Measurements from ENCODE around the gene COL3A1.
A peak's percentile ranks its signal among the peaks of the same experiment; 100 is the strongest.

The COL3A1 gene

DNA sequence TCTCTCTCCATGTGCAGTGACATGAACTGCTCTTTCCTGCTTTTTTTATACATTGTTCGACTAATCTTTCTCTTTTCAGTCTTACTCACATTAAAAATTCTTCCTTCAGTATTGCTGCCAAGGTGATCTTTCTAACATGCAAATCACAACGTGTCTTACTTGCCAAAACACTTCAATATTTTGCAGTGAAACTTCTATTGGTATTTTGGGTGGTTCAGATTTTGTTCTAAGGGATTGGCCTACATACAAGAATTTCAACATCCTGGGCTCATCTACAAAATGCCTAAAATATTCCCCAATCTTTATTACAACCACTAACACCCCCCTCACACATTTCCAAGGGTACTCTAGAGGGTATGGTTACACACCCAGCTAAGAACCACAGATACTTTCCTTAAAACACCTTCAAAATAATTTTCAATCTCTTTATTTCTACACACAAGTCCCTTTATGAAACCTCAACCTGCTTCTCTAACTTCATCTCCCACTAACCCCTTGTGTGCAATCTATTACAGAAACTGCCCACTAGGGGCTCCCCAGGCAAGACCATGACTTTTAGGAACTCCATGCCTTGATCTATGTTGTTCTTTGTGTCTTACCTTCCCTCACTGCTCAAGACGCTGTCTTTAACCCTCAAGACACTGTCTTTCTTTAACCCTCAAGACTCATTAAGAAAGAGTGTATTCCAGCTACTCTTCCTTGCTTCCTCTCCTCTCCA, 50.9 kb downstream of the COL3A1 start:
- TF ChIP-seq CTCF (IDR thresholded peaks at IDR 0.05; ENCODE audit: low read depth, low read length, missing control alignments): peak; percentile 61
- no peak for DNase-seq (ENCODE audit: low read depth)
- no peak overlapping the region for H3K4me3 ChIP-seq (ENCODE audit: low read depth, low read length)

DNA sequence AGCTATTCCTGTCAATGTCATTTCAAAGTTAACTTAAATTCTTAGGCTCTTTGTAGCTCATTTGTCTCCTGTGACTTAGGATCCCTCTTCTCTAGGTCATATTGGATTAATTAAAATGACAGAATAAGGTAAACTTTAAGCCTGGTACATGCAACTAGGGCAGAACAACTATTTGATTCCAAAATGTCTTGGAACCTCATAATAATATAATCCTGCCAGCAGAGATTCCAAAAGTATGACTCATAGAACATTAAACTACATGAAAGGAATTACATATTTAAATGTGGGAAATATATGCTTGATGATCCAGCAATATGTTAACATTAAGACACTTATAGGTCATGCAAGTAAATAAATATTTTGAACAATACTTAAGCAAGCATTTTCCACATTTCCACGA, 63.3 kb downstream of the COL3A1 start:
- no peak for TF ChIP-seq CTCF (IDR thresholded peaks at IDR 0.05; ENCODE audit: low read depth, low read length, missing control alignments)
- no peak overlapping the region for H3K4me3 ChIP-seq (ENCODE audit: low read depth, low read length)
- no peak for DNase-seq (ENCODE audit: low read depth)

- no peak overlapping the region for H3K4me3 ChIP-seq (ENCODE audit: low read depth, low read length)
- DNase-seq (ENCODE audit: low read depth): no peak
- TF ChIP-seq CTCF (IDR thresholded peaks at IDR 0.05; ENCODE audit: low read depth, low read length, missing control alignments): no peak
These were observed 71.7 kb downstream of the COL3A1 start for GRCh38 chr2:189045836-189046235.

GRCh38 chr2:189046320-189046719, 72.1 kb downstream of the COL3A1 start:
- no peak for TF ChIP-seq CTCF (IDR thresholded peaks at IDR 0.05; ENCODE audit: low read depth, low read length, missing control alignments)
- no peak for DNase-seq (ENCODE audit: low read depth)
- H3K4me3 ChIP-seq (ENCODE audit: low read depth, low read length): no peak overlapping the region

GRCh38 chr2:189047171-189047888, 73.2 kb downstream of the COL3A1 start:
- no peak overlapping the region for H3K4me3 ChIP-seq (ENCODE audit: low read depth, low read length)
- DNase-seq (ENCODE audit: low read depth): no peak
- no peak for TF ChIP-seq CTCF (IDR thresholded peaks at IDR 0.05; ENCODE audit: low read depth, low read length, missing control alignments)

- no peak for DNase-seq (ENCODE audit: low read depth)
- no peak overlapping the region for H3K4me3 ChIP-seq (ENCODE audit: low read depth, low read length)
- no peak for TF ChIP-seq CTCF (IDR thresholded peaks at IDR 0.05; ENCODE audit: low read depth, low read length, missing control alignments)
These were observed 74.0 kb downstream of the COL3A1 start for GRCh38 chr2:189048189-189048588.
